HCT116 (cell line): ENCODE data around the gene ARHGAP31.

Experiments used
- CTCF ChIP-seq, 3 experiments: fragments of 200-600 bp in 1 of 3; sonication (generic) in 1 of 3; IDR thresholded peaks in 2 of 3; conservative IDR thresholded peaks in 1 of 3; 2 replicates each; pipeline ENCODE4 v1.5.1; 2012 to 2017; ENCODE audit warnings: low read depth in 2 of 3, low read length in 2 of 3, antibody characterized with exemption in 1 of 3, borderline replicate concordance in 1 of 3, control low read depth in 1 of 3, mild to moderate bottlenecking in 1 of 3, mixed read lengths in 1 of 3, mixed run types in 1 of 3, moderate library complexity in 1 of 3; ENCODE audit not compliant: insufficient read depth in 1 of 3
- POLR2A ChIP-seq: IDR thresholded peaks from 2 replicates; pipeline ENCODE4 v1.7.0; 2011; ENCODE audit warnings: borderline replicate concordance; ENCODE audit not compliant: insufficient read depth, insufficient read length; ENCODE audit errors: extremely low read depth
- YY1 ChIP-seq: IDR thresholded peaks from 2 replicates; pipeline ENCODE4 v1.6.1; 2011; ENCODE audit warnings: low read length, low read depth, moderate library complexity, mild to moderate bottlenecking; ENCODE audit not compliant: insufficient replicate concordance; ENCODE audit errors: extremely low read depth

DNA sequence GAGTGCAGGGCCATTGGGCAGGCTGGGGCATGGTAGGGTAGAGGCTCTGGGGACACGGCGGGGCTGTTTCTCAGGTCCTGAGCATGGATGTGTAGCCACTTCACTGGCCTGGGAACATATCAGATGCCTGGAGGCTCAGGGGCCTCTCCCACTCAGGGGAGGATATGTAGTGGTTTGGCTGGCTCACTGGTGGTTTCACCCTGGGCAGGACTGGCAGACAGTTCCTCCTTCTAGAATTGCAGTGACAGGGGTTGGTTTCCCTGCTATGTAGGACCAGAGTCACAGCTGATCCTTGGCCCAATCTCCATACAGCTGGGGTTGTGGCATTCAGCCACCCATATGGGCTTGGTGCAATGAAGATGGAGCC, 4.8 kb upstream of the ARHGAP31 start:
- TF ChIP-seq CTCF (IDR thresholded peaks at IDR 0.05 in 2 of 3, conservative IDR thresholded peaks at IDR 0.05 in 1 of 3; ENCODE audit: borderline replicate concordance in 1 of 3, insufficient read depth in 1 of 3, low read depth in 2 of 3, low read length in 2 of 3) = no peak
- no peak for TF ChIP-seq YY1
- no peak for TF ChIP-seq POLR2A
